Vagina (tissue), 2 donors: Measurements from ENCODE around the gene RHCG. TPM values are rescaled to one million over a fixed set of nuclear protein-coding genes. Genes with fewer than 3 reads are reported as not detected.

Experiments
- DNase-seq, 2 donors: peaks; one replicate each; pipeline ENCODE4 v3.0.0-alpha.2; 2017; ENCODE audit errors: extremely low spot score in 2 of 2
- H3K27ac ChIP-seq: fragments of 200-600 bp; sonication (generic); one replicate; pipeline ENCODE4 v1.5.1; 2019
- H3K27me3 ChIP-seq: fragments of 200-600 bp; sonication (generic); one replicate; pipeline ENCODE4 v1.5.1; 2019
- H3K36me3 ChIP-seq, 2 donors: fragments of 200-600 bp; sonication (generic); one replicate each; pipeline ENCODE4 v1.5.1; 2017 to 2019
- H3K4me1 ChIP-seq: fragments of 200-600 bp; sonication (generic); one replicate; pipeline ENCODE4 v1.5.1; 2019
- H3K4me3 ChIP-seq, 2 donors: fragments of 200-600 bp; sonication (generic); 1 replicate in 1 of 2; 2 replicates in 1 of 2; pipeline ENCODE4 v1.5.1; 2016 to 2019
- H3K9me3 ChIP-seq: fragments of 200-600 bp; sonication (generic); one replicate; pipeline ENCODE4 v1.5.1; 2019
- CTCF ChIP-seq, 3 experiments: fragments of 450-650 bp in 2 of 3; fragments of 200-600 bp in 1 of 3; sonication (generic) in 1 of 3; IDR thresholded peaks; one replicate each; pipeline ENCODE4 v1.5.1; 2017 to 2019; ENCODE audit warnings: antibody characterized with exemption in 3 of 3, mild to moderate bottlenecking in 2 of 3, moderate library complexity in 2 of 3
- POLR2A ChIP-seq, 2 donors: fragments of 450-650 bp; IDR thresholded peaks; one replicate each; pipeline ENCODE4 v1.6.1; 2017; ENCODE audit warnings: antibody characterized with exemption in 2 of 2, mild to moderate bottlenecking in 2 of 2, moderate library complexity in 2 of 2
- POLR2AphosphoS5 ChIP-seq, 2 donors: sonication (generic); formaldehyde crosslinking; IDR thresholded peaks; one replicate each; pipeline ENCODE4 v1.9.0; 2017; ENCODE audit warnings: antibody characterized with exemption in 2 of 2, mild to moderate bottlenecking in 2 of 2, low read depth in 1 of 2; ENCODE audit not compliant: insufficient read depth in 1 of 2
- intact Hi-C: fragments of 100-400 bp; cut with DNase I; formaldehyde crosslinking; loops from one replicate; pipeline ENCODE4 v1.15.1; 2023
- total RNA-seq: library from RNA; depleted of rRNA; stranded (reverse); fragments of >200 nt; gene quantifications from one replicate; pipeline ENCODE4 v1.2.3, GENCODE V29; 2016

The RHCG gene
- total RNA-seq, 1 donor from 2014 or later = 1,938 TPM

- no peaks in the 10 kb centered on the region for H3K36me3 ChIP-seq
- no peaks in the 10 kb centered on the region for H3K27me3 ChIP-seq
- no peak overlapping the region for H3K27ac ChIP-seq
- no peak for TF ChIP-seq POLR2A (IDR thresholded peaks at IDR 0.05)
- TF ChIP-seq CTCF (IDR thresholded peaks at IDR 0.05) = no peak
- TF ChIP-seq POLR2AphosphoS5 (IDR thresholded peaks at IDR 0.05; ENCODE audit: insufficient read depth in 1 of 2, low read depth in 1 of 2) = no peak
- peaks cover 11% of the 10 kb centered on the region for H3K4me1 ChIP-seq
- no peak for DNase-seq
- H3K9me3 ChIP-seq = no peaks in the 10 kb centered on the region
- intact Hi-C loops = loop anchor here (5.0 to 10.0 kb wide), 2 partner anchors 71 to 223 kb away; no protein-coding TSS in a partner anchor
- H3K4me3 ChIP-seq = no peak overlapping the region
Observed at GRCh38 chr15:89428246-89428645, 68.1 kb downstream of the RHCG start.

GRCh38 chr15:89426500-89426899 is 69.9 kb downstream of the RHCG start:
- Histone ChIP-seq H3K27ac (no peak overlapping the region), H3K4me1 (peaks cover 11% of the 10 kb centered on the region), H3K4me3 (no peak overlapping the region), H3K27me3 (no peaks in the 10 kb centered on the region), H3K9me3 (no peaks in the 10 kb centered on the region), H3K36me3 (no peaks in the 10 kb centered on the region)
- intact Hi-C loops = loop anchor here (5.0 to 10.0 kb wide), 2 partner anchors 69 to 222 kb away; no protein-coding TSS in a partner anchor
- TF ChIP-seq CTCF (IDR thresholded peaks at IDR 0.05) (no peak), POLR2AphosphoS5 (IDR thresholded peaks at IDR 0.05; ENCODE audit: insufficient read depth in 1 of 2, low read depth in 1 of 2) (no peak), POLR2A (IDR thresholded peaks at IDR 0.05) (no peak)
- no peak for DNase-seq

GRCh38 chr15:89423981-89424380 is 72.4 kb downstream of the RHCG start:
- Histone ChIP-seq H3K27me3 (no peaks in the 10 kb centered on the region), H3K9me3 (no peaks in the 10 kb centered on the region), H3K4me1 (no peaks in the 10 kb centered on the region), H3K4me3 (no peak overlapping the region), H3K36me3 (no peaks in the 10 kb centered on the region), H3K27ac (no peak overlapping the region)
- TF ChIP-seq POLR2AphosphoS5 (IDR thresholded peaks at IDR 0.05; ENCODE audit: insufficient read depth in 1 of 2, low read depth in 1 of 2) (no peak), CTCF (IDR thresholded peaks at IDR 0.05) (no peak), POLR2A (IDR thresholded peaks at IDR 0.05) (no peak)
- intact Hi-C loops = loop anchor here (10.0 kb wide), 1 partner anchor 219 kb away; no protein-coding TSS in a partner anchor
- no peak for DNase-seq

Other genes starting within 250 kb of the RHCG start
- gene POLG, start 161.8 kb downstream of the RHCG start, total RNA-seq = 50.3 TPM
- gene TICRR, start 78.9 kb upstream of the RHCG start, total RNA-seq = 5.2 TPM
- gene KIF7, start 158.9 kb upstream of the RHCG start, total RNA-seq = 7.9 TPM
- gene PLIN1, start 182.8 kb upstream of the RHCG start, total RNA-seq = 53.3 TPM
- gene PEX11A, start 194.2 kb upstream of the RHCG start, total RNA-seq = 4.7 TPM
- gene WDR93, start 194.2 kb upstream of the RHCG start, total RNA-seq = not detected